CD14-positive monocyte (primary cell): Measurements from ENCODE around the gene ARNT2. TPM values are rescaled to one million over a fixed set of nuclear protein-coding genes. Genes with fewer than 3 reads are reported as not detected.

Source experiments
- DNase-seq, 3 donors: peaks; one replicate each; pipeline ENCODE4 v3.0.0-alpha.2; 2011 to 2022
- H2AFZ ChIP-seq: 2 replicates; pipeline ENCODE4 v1.6.0; 2012; ENCODE audit warnings: mild to moderate bottlenecking, low read depth, low read length, inconsistent platforms; ENCODE audit not compliant: insufficient read depth, poor library complexity, severe bottlenecking
- H3K27ac ChIP-seq, 2 donors: 1 replicate in 1 of 2; 2 replicates in 1 of 2; pipeline ENCODE4 v1.5.1; 2012 to 2013; ENCODE audit warnings: low read length in 2 of 2, control low read depth in 1 of 2, inconsistent platforms in 1 of 2, low read depth in 1 of 2, mild to moderate bottlenecking in 1 of 2
- H3K27me3 ChIP-seq, 2 donors: one replicate each; pipeline versions ENCODE4 v1.6.0 to v1.6.1; 2011 to 2013; ENCODE audit warnings: low read length in 2 of 2; ENCODE audit not compliant: control insufficient read depth in 2 of 2, insufficient read depth in 2 of 2
- H3K36me3 ChIP-seq, 2 donors: replicated peaks in 1 of 2; 1 replicate in 1 of 2; 2 replicates in 1 of 2; pipeline versions ENCODE4 v1.5.1 to v1.6.1; 2012 to 2013; ENCODE audit warnings: low read length in 2 of 2, control low read depth in 1 of 2, inconsistent platforms in 1 of 2, mild to moderate bottlenecking in 1 of 2; ENCODE audit not compliant: insufficient read depth in 2 of 2, control insufficient read depth in 1 of 2
- H3K4me1 ChIP-seq, 2 donors: 1 replicate in 1 of 2; 2 replicates in 1 of 2; pipeline versions ENCODE4 v1.5.1 to v1.6.1; 2012 to 2013; ENCODE audit warnings: low read length in 2 of 2, control low read depth in 1 of 2, inconsistent platforms in 1 of 2, mild to moderate bottlenecking in 1 of 2, moderate library complexity in 1 of 2; ENCODE audit not compliant: insufficient read depth in 2 of 2, control insufficient read depth in 1 of 2
- H3K4me2 ChIP-seq: replicated peaks from 2 replicates; pipeline ENCODE3; 2012; ENCODE audit warnings: low read length, moderate library complexity, mild to moderate bottlenecking; ENCODE audit not compliant: poor library complexity, severe bottlenecking; ENCODE audit errors: extremely low read depth
- H3K4me3 ChIP-seq, 3 experiments: fragments of 200-600 bp in 1 of 3; sonication (generic) in 1 of 3; replicated peaks in 1 of 3; 1 replicate in 2 of 3; 2 replicates in 1 of 3; pipeline ENCODE4 v1.5.1; 2011 to 2013; ENCODE audit warnings: low read length in 3 of 3, mild to moderate bottlenecking in 3 of 3, control low read depth in 2 of 3, low read depth in 2 of 3, inconsistent platforms in 1 of 3, moderate library complexity in 1 of 3
- H3K79me2 ChIP-seq: 2 replicates; pipeline ENCODE4 v1.6.0; 2012; ENCODE audit warnings: mild to moderate bottlenecking, control low read depth, inconsistent platforms, low read length, moderate library complexity; ENCODE audit not compliant: insufficient read depth
- H3K9ac ChIP-seq: 2 replicates; pipeline ENCODE4 v1.6.0; 2017; ENCODE audit warnings: low read length, mild to moderate bottlenecking; ENCODE audit not compliant: insufficient read depth, poor library complexity, severe bottlenecking
- H3K9me3 ChIP-seq, 2 donors: replicated peaks in 1 of 2; 1 replicate in 1 of 2; 2 replicates in 1 of 2; pipeline versions ENCODE4 v1.5.1 to v1.6.1; 2012 to 2013; ENCODE audit warnings: low read length in 2 of 2, control low read depth in 1 of 2; ENCODE audit not compliant: control insufficient read depth in 1 of 2, insufficient read depth in 1 of 2
- H4K20me1 ChIP-seq: 2 replicates; pipeline ENCODE4 v1.6.0; 2012; ENCODE audit warnings: mild to moderate bottlenecking, low read length, control low read depth, moderate library complexity; ENCODE audit not compliant: insufficient read depth
- H3K27ac Mint-ChIP-seq, 7 donors: one replicate each; pipeline ENCODE4 v1.8.0; 2020; ENCODE audit warnings: mild to moderate bottlenecking in 7 of 7, mixed read lengths in 7 of 7, moderate library complexity in 6 of 7, inconsistent platforms in 2 of 7
- H3K27me3 Mint-ChIP-seq, 3 donors: one replicate each; pipeline ENCODE4 v1.8.0; 2021 to 2022; ENCODE audit warnings: low read depth in 3 of 3, mild to moderate bottlenecking in 3 of 3, mixed read lengths in 3 of 3, moderate library complexity in 3 of 3, inconsistent platforms in 1 of 3
- H3K36me3 Mint-ChIP-seq, 2 donors: one replicate each; pipeline ENCODE4 v1.8.0; 2020; ENCODE audit warnings: mixed read lengths in 2 of 2, inconsistent platforms in 1 of 2, mild to moderate bottlenecking in 1 of 2
- H3K4me1 Mint-ChIP-seq: one replicate; pipeline ENCODE4 v1.8.0; 2020; ENCODE audit warnings: mild to moderate bottlenecking, mixed read lengths
- H3K4me3 Mint-ChIP-seq, 2 donors: one replicate each; pipeline ENCODE4 v1.8.0; 2020; ENCODE audit warnings: mild to moderate bottlenecking in 2 of 2, mixed read lengths in 2 of 2, moderate library complexity in 1 of 2
- H3K9me3 Mint-ChIP-seq, 7 donors: one replicate each; pipeline ENCODE4 v1.8.0; 2020 to 2022; ENCODE audit warnings: mixed read lengths in 7 of 7, mild to moderate bottlenecking in 6 of 7, moderate library complexity in 6 of 7, inconsistent platforms in 2 of 7
- CTCF ChIP-seq: fragments of 200-600 bp; IDR thresholded peaks from one replicate; pipeline ENCODE4 v1.8.0; 2022; ENCODE audit warnings: antibody characterized with exemption, mild to moderate bottlenecking
- WGBS: methylation state at CpG from one replicate; pipeline ENCODE4 v1.1.5; 2013; ENCODE audit warnings: missing lambda C conversion rate; ENCODE audit not compliant: insufficient coverage; 5-methylcytosine and 5-hydroxymethylcytosine counted together
- intact Hi-C, 2 donors: fragments of 100-400 bp; cut with micrococcal nuclease; formaldehyde crosslinking; loops; one replicate each; pipeline versions ENCODE4 v1.15.0 to v1.15.1; 2023
- polyA plus RNA-seq, 3 donors: library from polyadenylated mRNA; depleted of rRNA in 1 of 3; unstranded in 2 of 3; stranded (reverse) in 1 of 3; fragments of 300-500 nt in 2 of 3; fragments of >200 nt in 1 of 3; fragmentation: Illumina TruSeq in 2 of 3; gene quantifications; 1 replicate in 2 of 3; 2 replicates in 1 of 3; pipeline ENCODE4 v1.2.3, GENCODE V29; 2012 to 2021

ARNT2 gene
- polyA plus RNA-seq, 3 donors, result not detected

GRCh38 chr15:80449825-80450224, 45.6 kb downstream of the ARNT2 start:
- Histone ChIP-seq H3K4me3 (no peak overlapping the region), H3K79me2 (no peaks in the 10 kb centered on the region), H3K9me3 (no peaks in the 10 kb centered on the region), H3K4me1 (no peaks in the 10 kb centered on the region), H3K9ac (no peak overlapping the region), H2AFZ (no peak overlapping the region), H3K27me3 (no peaks in the 10 kb centered on the region), H4K20me1 (no peaks in the 10 kb centered on the region), H3K4me2 (no peak overlapping the region), H3K36me3 (no peaks in the 10 kb centered on the region), H3K27ac (no peak overlapping the region)
- DNase-seq, result no peak
- intact Hi-C loops, result loop anchor here in 1 of 2 donors (10.0 kb wide), 1 partner anchor 815 kb away; no protein-coding TSS in a partner anchor
- Mint-ChIP-seq H3K9me3 (no peaks in the 10 kb centered on the region), H3K4me3 (no peak overlapping the region), H3K36me3 (no peaks in the 10 kb centered on the region), H3K27me3 (peaks cover 3 to 7% (median 6%) of the 10 kb centered on the region in 3 donors), H3K27ac (no peak overlapping the region), H3K4me1 (no peaks in the 10 kb centered on the region)
- no peak for TF ChIP-seq CTCF
- WGBS, result 87% methylated on average over 4 of the region's 5 CpGs

GRCh38 chr15:80450811-80451321, 46.7 kb downstream of the ARNT2 start:
- Histone ChIP-seq H3K9ac (no peak overlapping the region), H3K27ac (no peak overlapping the region), H4K20me1 (no peaks in the 10 kb centered on the region), H3K4me3 (no peak overlapping the region), H3K4me2 (no peak overlapping the region), H3K27me3 (peaks cover 0 to 2% of the 10 kb centered on the region in 2 donors), H3K36me3 (no peaks in the 10 kb centered on the region), H3K9me3 (no peaks in the 10 kb centered on the region), H3K4me1 (no peaks in the 10 kb centered on the region), H3K79me2 (no peaks in the 10 kb centered on the region), H2AFZ (no peak overlapping the region)
- no peaks in the 10 kb centered on the region for H3K36me3 Mint-ChIP-seq
- intact Hi-C loops, result loop anchor here in 1 of 2 donors (10.0 kb wide), 1 partner anchor 814 kb away; no protein-coding TSS in a partner anchor
- WGBS, result 93% methylated on average over 5 of the region's 14 CpGs
- TF ChIP-seq CTCF, result no peak
- H3K27ac Mint-ChIP-seq, result no peak overlapping the region
- H3K27me3 Mint-ChIP-seq, result peaks cover 8 to 12% (median 8%) of the 10 kb centered on the region in 3 donors
- no peaks in the 10 kb centered on the region for H3K9me3 Mint-ChIP-seq
- DNase-seq, result no peak
- peaks cover 4% of the 10 kb centered on the region for H3K4me1 Mint-ChIP-seq
- H3K4me3 Mint-ChIP-seq, result no peak overlapping the region
